Activated T-cell treated with anti-CD3 and anti-CD28 coated beads, Interleukin-2, amount 50 U/mL, for 1 hour (primary cell): ENCODE measurements around the gene ASIC3.

Source experiments
- DNase-seq: peaks from one replicate; pipeline ENCODE4 v3.0.0-alpha.2; 2020

Gene ASIC3

DNA sequence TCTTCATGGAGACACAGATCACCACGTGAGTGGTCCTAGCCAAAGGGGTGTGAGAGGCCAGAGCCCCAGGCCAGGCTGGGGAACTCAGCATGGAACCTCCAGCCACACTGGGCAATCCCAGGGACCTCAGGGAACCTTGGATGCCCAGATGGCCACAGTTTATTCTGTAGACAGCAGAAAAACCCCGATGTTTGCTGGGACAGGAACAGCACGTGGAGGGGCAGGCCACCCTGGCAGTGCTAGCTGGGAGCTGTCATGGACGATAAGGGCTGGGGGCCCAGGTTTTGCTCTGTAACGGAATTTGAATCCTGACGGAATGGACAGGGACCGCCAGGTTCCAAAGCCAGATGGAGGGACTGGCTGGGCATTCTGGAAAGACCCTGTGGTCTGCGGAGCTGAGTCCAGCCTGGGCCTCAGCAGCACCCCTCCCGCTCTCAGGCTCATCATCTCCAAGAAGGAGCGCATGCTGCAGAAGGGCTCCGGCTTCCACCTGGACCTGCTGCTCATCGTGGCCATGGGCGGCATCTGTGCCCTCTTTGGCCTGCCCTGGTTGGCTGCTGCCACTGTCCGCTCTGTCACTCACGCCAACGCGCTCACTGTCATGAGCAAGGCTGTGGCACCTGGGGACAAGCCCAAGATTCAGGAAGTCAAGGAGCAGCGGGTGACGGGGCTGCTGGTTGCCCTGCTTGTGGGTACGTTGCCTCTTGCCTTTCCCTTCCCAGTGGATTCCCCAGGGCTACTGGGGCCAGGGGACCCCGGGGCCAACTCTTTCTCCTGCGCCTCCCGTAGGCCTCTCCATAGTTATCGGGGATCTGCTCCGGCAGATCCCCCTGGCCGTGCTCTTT lies 26.7 kb downstream of the ASIC3 start:
- no peak for DNase-seq

DNA sequence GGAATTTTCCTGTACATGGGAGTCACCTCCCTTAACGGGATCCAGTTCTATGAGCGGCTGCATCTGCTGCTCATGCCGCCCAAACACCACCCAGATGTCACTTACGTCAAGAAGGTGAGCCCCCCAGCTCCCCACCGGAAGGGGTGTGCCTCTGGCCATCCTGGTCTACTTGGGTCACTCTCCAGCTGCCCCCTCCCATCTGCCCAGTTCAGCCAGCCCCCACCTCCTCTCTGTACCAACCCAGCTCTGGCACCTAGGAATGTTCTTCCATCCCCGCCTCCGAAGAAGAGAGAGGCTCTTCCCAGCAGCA lies 27.3 kb downstream of the ASIC3 start:
- no peak for DNase-seq

DNA sequence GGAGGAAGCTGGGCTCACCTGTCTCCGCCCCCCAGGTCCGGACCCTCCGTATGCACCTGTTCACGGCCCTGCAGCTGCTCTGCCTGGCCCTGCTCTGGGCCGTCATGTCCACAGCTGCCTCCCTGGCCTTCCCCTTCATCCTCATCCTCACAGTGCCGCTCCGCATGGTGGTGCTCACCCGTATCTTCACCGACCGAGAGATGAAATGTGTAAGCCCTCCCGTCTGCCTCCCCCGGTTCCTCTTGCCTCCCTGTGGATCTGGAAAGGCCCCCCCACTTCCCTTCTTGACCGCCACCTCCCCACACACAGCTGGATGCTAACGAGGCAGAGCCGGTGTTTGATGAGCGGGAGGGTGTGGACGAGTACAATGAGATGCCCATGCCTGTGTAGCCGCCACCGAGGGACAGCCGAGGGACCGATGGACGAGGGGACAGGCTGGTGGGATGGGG lies 27.7 kb downstream of the ASIC3 start:
- no peak for DNase-seq

DNA sequence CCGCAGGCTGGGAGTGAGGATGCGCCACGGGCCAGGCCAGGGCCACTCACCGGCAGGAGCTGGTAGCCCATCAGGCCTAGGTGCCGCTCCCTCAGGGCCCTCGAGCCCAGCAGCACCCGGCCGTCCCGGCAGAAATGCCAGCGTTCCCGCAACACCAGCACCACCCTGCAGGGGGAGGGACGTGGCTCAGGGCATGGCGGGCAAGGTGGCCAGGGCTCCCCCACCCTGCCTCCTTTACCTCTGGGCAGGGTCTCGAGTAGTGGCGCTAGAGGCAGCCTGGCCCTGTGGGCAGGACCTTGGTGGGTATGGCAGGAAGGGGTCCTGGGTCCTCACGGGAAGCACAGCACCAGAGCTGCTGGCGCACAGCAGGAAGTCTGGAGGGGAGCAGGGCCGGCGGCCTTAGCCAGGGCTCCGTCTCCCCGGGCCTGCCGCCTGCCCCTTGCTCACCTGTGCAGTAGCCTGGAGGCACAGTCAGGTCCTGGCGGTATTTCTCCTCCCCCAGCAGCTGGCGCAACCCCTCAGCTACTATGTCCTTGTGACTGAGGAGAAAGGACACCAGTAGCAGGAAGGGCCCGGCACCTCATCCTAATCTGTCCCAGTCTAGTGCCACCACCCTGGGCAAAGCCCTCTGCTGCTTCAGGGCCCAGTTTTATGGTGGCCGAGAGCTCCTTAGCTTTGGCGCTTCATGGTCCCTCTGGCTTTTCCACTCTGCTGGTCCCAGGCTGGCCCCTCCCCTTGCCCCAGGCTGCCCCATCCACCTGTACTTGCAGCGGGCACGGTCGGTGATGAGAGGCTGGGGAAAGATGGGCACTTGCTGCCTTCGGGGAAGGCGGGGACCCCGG lies 28.8 kb downstream of the ASIC3 start:
- DNase-seq = no peak

DNA sequence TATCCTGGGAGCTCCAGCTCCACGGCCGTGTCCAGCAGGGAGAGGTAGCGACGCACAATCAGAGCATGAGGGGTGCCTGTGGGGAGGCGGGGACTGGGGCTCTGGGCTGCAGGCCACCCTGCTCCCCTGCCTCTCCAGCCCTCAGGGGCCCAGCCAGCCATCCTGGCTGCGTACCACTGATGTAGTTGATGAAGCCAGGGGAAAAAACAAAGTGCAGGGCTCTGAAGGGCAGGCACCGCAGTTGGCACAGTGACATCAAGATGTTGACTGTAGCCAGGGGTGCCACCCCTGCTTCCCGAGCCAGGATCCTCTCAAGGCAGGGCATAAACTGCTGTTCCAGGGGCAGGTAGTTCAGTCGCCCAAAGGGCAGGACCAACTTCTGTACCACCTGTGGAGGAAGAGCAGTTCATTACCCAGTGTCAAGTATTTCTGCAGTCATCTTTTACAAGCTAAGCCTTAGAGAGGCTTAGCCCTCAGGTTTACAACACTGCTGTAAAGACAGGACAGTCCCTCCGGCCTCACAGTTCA lies 29.4 kb downstream of the ASIC3 start:
- no peak for DNase-seq

DNA sequence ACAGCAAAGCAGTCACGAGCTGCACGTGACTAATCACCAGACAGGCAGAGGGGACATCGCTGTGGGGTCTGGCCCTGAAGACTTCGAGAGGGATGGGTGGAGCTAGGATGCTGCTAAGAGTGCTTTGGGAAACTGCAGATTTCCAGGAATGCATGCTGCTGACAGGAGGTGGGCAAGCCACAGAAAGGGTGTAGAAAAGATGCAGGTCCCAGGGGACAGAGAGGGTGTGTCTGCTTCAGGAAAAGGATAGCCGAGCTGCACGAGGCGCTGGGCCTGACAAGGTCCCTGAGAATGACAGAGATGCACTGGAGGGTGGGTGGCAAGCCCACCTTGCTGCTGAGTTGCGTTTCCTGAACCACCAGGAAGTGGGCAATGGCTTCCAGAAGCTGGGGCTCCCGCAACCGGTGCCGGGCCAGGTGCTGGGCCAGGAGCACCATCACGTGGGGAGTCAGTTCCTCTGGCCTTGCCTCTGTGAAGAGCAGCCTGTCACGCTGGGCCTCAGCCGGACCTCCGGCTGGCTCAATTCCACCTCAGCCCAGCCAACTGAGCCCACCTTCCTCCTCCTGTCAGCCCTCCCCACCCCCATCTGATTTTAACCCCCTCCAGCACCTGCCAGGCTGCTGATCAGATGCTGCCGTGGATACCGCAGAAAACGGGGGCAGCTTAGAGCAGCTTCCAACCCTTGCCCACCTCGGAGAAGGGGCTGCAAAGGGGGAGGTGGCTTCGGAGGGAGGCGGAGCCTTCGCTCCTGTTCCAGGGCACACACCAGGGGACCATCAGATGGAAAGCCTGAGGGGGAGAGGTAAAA lies 30.1 kb downstream of the ASIC3 start:
- DNase-seq = no peak

DNA sequence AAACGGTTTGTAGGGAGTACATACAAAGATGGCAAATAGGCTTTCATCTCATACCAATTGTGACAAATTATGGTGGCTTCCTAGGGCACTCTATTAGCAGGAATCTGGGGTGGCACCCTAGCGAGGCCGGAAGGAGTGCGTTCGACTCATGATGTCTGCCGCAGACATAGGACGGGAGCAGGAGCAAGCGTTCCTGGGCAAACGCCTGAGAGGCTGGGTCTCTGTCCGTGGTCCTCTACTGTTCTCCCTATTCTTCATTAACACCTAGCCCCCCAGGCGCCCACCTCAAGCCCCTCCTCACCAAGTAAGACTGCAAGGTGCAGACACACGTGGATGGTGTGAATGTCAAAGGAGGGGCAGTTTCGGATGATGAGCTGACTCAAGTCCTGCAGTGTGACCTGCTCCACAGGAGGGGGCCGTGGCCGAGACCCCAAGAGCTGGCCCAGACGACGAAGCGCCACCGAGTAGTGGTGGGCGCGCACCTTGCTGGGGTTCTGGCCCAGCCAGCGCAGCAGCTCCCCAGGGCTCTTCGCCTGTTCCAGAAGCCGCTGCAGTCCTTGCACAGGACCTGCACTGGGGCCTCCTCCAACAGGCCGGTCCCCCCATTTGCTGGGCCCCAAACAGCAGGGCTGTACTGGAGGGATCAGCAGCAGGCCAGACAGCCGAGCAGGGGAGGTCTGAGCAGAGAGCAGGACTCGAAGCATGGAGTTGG lies 31.0 kb downstream of the ASIC3 start:
- DNase-seq = no peak

DNA sequence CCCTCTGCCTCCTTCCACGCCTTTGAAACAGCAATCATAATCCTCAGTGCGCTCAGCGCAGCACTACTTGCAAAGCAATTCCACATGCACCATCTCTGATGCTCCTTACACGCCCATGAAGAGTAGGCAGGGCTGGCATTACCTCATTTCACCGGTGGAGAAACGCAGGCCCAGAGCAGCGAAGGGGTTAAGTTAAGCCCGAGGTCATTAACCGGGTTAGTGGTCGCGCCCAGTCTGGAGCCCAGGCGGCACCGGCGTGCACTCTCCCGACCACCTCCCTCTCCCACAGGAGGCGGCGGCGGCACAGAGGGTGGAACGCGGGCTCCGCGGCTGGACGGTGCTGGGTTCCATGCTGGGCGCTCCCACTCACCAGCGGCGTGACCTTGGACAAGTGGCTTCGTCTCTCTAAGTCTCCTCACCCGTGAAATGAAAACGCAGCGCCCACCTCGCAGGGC lies 31.8 kb downstream of the ASIC3 start:
- DNase-seq = no peak

DNA sequence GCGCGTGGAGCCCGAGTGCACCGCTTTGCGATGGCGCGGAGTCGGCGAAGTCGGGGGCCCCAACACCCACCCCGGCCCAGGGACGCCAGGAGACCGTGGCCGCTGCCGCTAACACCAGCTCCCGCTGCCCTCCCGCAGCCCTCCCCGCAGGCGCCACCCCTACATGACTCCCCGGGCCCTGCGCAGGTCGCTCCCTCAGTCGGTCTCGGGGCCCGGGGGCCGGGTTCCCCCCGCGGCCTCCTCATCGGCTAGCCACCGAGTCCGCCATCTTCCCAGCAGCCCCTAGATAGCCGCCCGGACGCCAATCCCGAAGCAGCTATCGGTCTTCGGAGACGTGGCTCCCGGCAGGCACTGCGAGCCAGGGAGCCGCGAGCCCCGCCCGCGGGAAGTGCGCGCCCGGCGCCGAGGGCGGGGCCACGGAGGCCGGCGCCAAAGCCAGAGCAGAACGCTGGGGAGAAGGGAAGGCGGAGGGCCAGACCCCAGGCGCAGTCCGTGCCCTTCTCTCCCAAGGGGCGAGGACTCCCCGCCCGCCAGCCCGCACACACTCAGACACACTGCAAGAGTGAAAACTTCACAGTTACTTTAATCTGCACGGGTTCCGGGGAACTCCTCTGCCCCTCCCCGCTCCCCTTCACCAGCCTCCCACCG lies 32.3 kb downstream of the ASIC3 start, which contains the start of gene FASTK:
Gene FASTK, minus strand, starts transcription at position 288 of the 648 bp plus-strand sequence. Its CDS starts 43 bp downstream, at position 245.
- DNase-seq = peak; percentile 84

DNA sequence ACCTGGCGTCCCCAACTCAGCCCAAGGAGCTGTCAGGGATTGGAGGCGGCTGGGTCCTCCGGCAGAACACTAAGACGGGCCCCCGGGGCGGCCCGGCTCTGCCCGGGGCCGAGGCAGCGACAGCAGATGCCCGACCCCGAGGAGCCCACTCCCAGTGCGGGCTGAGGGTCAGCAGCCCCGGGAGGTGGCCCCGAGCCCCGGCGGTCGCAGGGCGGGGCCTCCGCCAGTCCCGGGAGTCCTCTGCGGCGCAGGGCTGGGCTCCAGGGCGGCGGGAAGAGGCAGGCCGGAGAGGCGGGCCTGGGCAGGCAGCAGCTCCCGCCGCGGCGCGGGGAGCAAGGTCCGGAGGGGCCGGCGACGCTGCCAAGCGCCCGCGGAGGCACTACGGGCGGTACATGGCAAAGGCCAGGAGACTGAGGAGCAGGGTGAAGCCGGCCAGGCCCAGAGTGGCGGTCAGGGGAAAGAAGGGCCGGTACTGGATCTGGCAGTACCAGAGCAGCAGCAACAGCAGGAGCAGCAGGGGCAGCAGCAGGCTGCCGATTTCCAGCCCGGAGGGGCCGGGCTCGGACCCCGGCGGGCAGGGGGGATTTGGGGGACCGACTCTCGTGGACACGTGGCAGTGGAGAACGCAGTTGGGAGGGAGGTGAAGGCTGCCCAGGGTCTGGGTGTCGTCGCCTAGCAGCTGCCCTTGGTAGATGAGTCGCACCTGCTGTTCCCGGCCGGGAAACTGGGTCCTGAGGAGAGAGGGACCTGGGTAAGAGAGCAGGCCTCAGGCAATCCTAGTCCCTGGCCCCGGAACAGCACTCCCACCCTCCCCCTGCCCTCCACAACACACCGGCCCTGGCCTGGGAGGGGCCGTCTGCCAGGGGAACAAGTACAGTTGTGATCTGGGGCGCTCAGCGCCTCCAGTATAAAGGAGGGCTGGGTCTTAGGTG lies 33.1 kb downstream of the ASIC3 start:
- no peak for DNase-seq

DNA sequence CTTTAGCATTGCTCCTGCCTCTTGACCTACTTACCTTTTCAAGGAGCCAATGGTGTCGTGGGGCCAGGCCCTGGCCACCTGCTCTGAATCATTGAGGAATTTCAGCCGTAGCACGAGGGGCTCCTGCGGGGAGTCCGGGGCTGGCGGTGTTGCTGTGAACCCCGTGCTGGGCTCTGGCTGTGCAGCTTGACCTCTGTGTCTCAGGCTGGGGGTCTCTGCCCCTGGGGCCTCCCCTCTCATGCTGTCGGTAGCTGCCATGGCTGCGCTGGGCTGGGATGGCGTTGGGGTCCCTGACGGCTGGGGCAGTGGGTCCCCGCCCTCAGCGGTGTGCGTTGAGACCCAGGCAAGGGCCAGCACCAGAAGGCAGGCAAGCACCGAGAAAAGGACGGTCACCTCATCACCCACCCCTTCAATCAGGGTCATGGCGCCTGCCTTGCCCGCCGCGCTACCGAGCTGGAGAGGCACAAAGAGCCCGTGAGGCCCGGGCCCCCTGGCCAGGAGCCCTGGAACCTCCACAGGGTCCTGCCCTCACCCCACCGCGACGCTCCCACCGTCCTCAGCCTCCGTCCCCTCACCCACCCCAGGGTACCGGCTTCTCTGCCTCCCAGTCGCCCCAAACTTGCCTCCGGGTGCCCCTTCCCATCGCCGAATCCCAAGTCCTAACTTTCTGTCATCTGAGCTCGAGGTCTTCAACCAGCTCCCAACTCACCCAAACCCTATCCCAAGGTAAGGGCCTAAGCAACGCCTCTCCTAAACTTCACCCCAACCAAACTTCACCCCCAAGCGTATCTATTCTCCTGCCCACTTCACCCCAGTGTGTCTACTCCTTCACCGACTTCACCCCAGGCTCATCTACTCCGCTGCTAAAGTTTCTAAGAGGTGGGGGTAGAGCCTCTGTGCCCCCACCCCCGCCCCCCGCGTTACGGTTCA lies 34.1 kb downstream of the ASIC3 start:
- DNase-seq = no peak

DNA sequence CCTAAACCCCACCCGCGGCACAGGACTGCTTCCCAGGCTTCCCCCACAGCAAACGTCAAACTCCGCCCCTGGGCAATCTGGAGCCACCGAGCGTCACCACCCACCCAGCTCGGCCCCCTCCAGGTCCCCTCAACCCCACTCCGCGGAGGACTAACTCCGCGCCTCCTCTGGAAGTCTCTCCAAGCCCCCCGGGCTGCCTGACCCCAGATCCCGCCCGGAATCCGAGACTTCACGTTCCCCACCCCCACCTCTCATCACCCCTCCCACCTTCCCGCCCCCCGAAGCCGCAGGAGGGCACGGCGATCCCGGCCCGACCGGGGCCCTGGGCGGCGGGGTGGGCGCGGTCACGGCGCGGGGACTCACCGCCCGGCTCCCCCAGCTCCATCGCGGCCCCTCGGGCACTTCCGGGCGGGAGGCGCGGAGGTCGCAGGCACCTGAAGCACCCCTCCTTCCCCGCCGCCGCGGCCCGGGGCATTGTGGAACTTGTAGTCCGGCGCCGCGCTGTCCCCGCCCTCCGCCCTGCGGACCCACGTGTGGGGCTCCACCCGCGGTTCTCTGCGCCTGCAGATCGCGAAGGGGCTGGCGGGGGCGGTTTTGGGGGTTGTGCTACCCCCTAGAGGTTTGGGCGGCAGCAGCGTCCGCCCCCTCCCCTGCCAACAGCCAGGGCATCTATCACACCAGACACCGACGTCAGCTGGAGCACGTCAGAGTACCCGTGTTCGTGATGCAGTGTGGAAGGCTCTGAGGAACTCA lies 34.9 kb downstream of the ASIC3 start, which contains the start of gene TMUB1:
Gene TMUB1, minus strand, starts transcription at position 423 of the 753 bp plus-strand sequence. CDS start 930 bp downstream, outside the sequence.
- DNase-seq = peak; percentile 94

DNA sequence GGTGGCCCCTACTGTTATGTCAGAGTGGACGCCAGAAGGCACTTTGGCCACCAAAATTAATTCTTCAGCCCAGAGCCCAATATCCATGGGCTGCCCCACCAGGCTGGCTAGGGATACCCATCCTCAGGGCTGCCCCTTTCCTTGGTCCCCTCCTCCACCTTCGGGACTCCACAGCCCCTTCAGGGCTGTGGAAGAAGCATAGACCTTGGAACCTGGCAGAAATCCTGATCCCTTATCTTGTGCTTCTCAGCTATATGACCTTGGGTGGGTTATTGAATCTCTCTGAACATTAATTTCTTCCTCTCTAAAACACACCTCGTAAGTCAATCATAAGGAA lies 35.5 kb downstream of the ASIC3 start:
- no peak for DNase-seq

DNA sequence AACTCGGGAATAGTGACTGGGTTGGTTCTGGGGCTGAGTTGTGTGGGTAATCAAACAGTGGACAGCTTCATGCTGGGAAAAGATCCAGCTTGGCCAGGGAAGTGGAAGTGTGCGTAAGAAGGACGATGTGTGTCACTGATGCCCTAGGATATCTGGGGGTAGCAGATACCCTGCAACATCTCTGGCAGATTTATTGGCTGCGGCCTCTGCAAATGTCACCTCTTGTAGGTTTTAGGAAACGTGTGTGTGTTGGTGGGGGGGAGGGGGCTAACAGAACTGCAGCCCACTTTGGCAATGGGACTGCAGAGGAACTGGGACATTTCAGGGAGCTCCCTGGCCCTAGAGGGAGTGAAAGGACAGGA lies 37.0 kb downstream of the ASIC3 start:
- DNase-seq = no peak

DNA sequence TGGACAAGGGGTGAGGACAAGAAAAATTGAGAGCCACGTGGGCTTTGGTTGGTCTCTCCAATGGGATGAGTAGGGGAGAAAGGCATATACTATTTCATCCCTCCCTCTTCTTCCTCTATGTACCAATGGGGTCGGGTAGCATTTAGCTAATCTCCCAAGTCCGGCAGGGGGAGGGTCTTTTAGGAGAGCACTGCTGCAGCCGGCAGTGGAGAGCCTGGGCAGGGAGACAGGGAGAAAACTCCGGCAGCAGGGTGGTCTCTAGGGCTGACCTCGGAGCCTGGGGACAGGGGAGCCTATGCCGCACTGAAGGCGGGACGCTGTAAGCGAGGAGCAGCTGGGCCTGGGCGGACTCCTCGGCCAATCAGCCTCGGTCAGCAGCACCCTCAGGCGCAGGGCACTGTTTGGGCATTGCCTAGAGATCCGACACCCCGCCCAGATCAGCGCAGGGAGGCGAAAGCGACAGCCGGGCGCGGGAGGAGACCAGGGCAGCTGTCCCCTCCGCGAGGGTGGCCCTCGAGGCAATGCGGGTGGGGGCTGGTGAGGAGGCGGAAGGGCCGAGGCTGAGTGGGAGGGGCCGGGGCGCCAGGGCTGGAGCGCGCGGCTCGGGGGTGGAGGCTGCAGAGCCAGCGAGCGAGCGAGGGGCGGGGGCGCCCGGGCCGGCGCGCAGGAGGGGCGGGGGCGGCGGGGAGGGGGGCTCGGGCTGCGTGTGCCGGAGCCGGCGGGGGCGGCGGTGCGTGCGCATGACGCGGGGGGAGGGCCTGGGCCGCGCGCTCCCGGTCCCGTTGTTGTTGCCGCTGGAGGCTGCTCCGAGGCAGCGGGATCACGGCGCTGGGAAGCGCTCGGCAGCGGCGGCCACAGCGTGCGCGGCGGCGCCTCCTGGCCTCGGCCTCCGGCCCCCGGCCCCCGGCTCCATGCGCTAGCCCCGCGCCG lies 37.6 kb downstream of the ASIC3 start, which contains the start of gene AGAP3:
Gene AGAP3, plus strand, starts transcription at position 785 of the 930 bp plus-strand sequence. CDS start 267 bp downstream, outside the sequence.
- DNase-seq = peak; percentile 67

DNA sequence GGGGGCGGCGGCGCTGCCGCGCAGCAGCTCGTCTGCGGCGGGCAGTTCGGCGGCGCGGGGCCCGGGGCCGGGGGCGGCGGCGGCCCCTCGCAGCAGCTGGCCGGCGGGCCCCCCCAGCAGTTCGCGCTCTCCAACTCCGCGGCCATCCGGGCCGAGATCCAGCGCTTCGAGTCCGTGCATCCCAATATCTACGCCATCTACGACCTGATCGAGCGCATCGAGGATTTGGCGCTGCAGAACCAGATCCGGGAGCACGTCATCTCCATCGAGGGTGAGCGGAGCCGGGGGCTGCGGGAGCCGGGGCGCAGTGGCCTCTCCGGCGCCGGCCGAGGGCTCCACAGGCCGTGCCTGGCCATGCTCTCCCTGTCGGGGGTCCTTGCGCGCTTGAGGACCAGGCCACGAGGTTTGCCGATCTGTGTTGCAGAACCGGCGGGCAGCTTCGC lies 38.5 kb downstream of the ASIC3 start:
- peak; percentile 54 for DNase-seq
